Chondrocyte (in vitro differentiated cells): ENCODE data around the gene NTMT1. TPM values are rescaled to one million over a fixed set of nuclear protein-coding genes. Genes with fewer than 3 reads are reported as not detected.

Experiments
- DNase-seq: peaks from one replicate; pipeline ENCODE4 v3.0.0; 2021; ENCODE audit warnings: mixed read lengths, low spot score
- H3K27ac Mint-ChIP-seq: one replicate; pipeline ENCODE4 v1.8.0; 2021; ENCODE audit warnings: mild to moderate bottlenecking, moderate library complexity, mixed read lengths; ENCODE audit not compliant: unreplicated experiment
- H3K27me3 Mint-ChIP-seq: 2 replicates; pipeline ENCODE4 v1.8.0; 2021; ENCODE audit warnings: low read depth, mixed read lengths
- H3K36me3 Mint-ChIP-seq: 2 replicates; pipeline ENCODE4 v1.8.0; 2021; ENCODE audit warnings: low read depth, mixed read lengths
- H3K4me1 Mint-ChIP-seq: 2 replicates; pipeline ENCODE4 v1.8.0; 2021; ENCODE audit warnings: low read depth, mild to moderate bottlenecking, mixed read lengths
- H3K4me3 Mint-ChIP-seq: one replicate; pipeline ENCODE4 v1.8.0; 2021; ENCODE audit warnings: mild to moderate bottlenecking, moderate library complexity, mixed read lengths; ENCODE audit not compliant: unreplicated experiment
- H3K9me3 Mint-ChIP-seq: 2 replicates; pipeline ENCODE4 v1.8.0; 2021; ENCODE audit warnings: low read depth, mixed read lengths
- CTCF ChIP-seq: fragments of 200-600 bp; sonication (generic); IDR thresholded peaks from 2 replicates; pipeline ENCODE4 v1.5.0; 2021; ENCODE audit warnings: antibody characterized with exemption, mild to moderate bottlenecking, moderate library complexity
- total RNA-seq: library from RNA; stranded (reverse); gene quantifications from 3 replicates; pipeline ENCODE4 v1.2.1, GENCODE V29; 2021

NTMT1 gene
- total RNA-seq, 1 donor from 2014 or later = 37.4 TPM

GRCh38 chr9:129669946-129670345, 44.0 kb downstream of the NTMT1 start:
- Mint-ChIP-seq H3K9me3 (no peaks in the 10 kb centered on the region), H3K27ac (peak overlapping the region; percentile 17), H3K36me3 (no peaks in the 10 kb centered on the region), H3K27me3 (no peaks in the 10 kb centered on the region), H3K4me1 (peaks cover 18% of the 10 kb centered on the region), H3K4me3 (no peak overlapping the region)
- TF ChIP-seq CTCF = no peak
- no peak for DNase-seq

- no peak for DNase-seq
- no peak for TF ChIP-seq CTCF
- Mint-ChIP-seq H3K4me3 (no peak overlapping the region), H3K27me3 (peaks cover 1% of the 10 kb centered on the region), H3K9me3 (no peaks in the 10 kb centered on the region), H3K36me3 (no peaks in the 10 kb centered on the region), H3K4me1 (peaks cover 18% of the 10 kb centered on the region), H3K27ac (no peak overlapping the region)
Measured at GRCh38 chr9:129671065-129671464, 45.1 kb downstream of the NTMT1 start.

GRCh38 chr9:129671519-129671918, 45.6 kb downstream of the NTMT1 start:
- DNase-seq = no peak

GRCh38 chr9:129672702-129673101, 46.7 kb downstream of the NTMT1 start:
- Mint-ChIP-seq H3K27ac (peak overlapping the region; percentile 38), H3K4me1 (peaks cover 28% of the 10 kb centered on the region), H3K4me3 (no peak overlapping the region), H3K27me3 (peaks cover 6% of the 10 kb centered on the region), H3K36me3 (no peaks in the 10 kb centered on the region), H3K9me3 (no peaks in the 10 kb centered on the region)
- TF ChIP-seq CTCF = no peak
- DNase-seq = no peak

More at GRCh38 chr9:129671519-129671918, 45.6 kb downstream of the NTMT1 start:
- Mint-ChIP-seq H3K4me1 (peaks cover 18% of the 10 kb centered on the region), H3K27ac (no peak overlapping the region), H3K4me3 (no peak overlapping the region), H3K27me3 (peaks cover 4% of the 10 kb centered on the region), H3K9me3 (no peaks in the 10 kb centered on the region), H3K36me3 (no peaks in the 10 kb centered on the region)
- no peak for TF ChIP-seq CTCF

- H3K4me3 Mint-ChIP-seq = no peak overlapping the region
- no peak for DNase-seq
- H3K4me1 Mint-ChIP-seq = peaks cover 33% of the 10 kb centered on the region
- no peak overlapping the region for H3K27ac Mint-ChIP-seq
- peaks cover 8% of the 10 kb centered on the region for H3K27me3 Mint-ChIP-seq
- no peaks in the 10 kb centered on the region for H3K36me3 Mint-ChIP-seq
- no peak for TF ChIP-seq CTCF
- H3K9me3 Mint-ChIP-seq = no peaks in the 10 kb centered on the region
Measured at GRCh38 chr9:129673602-129674001, 47.6 kb downstream of the NTMT1 start.
